K562 (cell line): ENCODE data around the gene C11orf52. TPM values are rescaled to one million over a fixed set of nuclear protein-coding genes. Genes with fewer than 3 reads are reported as not detected.

Experiments
- ATAC-seq: fragments of 200-7000 bp; cut with Tn5 transposase; 3 replicates; pipeline ENCODE4 v1.9.1; 2020; ENCODE audit warnings: moderate library complexity
- BruUV-seq: library from RNA; stranded (reverse); fragments of 400-500 nt; replicated peaks from 2 replicates; lab custom pipeline; 2021; lab: Mats Ljungman, UMichigan
- CTCF ChIA-PET: fragments of 300-600 bp; formaldehyde crosslinking; extraction: SDS; loops from one replicate; lab custom pipeline; 2021; ENCODE audit warnings: low intra/inter-chr PET ratio; lab: Yijun Ruan, JAX
- POLR2A ChIA-PET: fragments of 300-600, 350-650 bp; sonication (Branson Sonifier 250); formaldehyde crosslinking; extraction: SDS; loops from one replicate; lab custom pipeline; 2021; ENCODE audit warnings: antibody characterized with exemption, inconsistent platforms; lab: Yijun Ruan, JAX
- DNase-seq, 4 experiments: peaks; one replicate each; pipeline versions ENCODE4 v3.0.0 to v3.0.0-alpha.2; 2011 to 2018; ENCODE audit warnings: low spot score in 3 of 4, mixed read lengths in 3 of 4; ENCODE audit errors: extremely low read depth in 1 of 4
- FAIRE-seq: peaks from 2 replicates; lab custom pipeline; 2011; peaks lifted over from hg19 to GRCh38; lab: Jason Lieb, UNC
- H2AFZ ChIP-seq: 2 replicates; pipeline ENCODE4 v1.6.0; 2011; ENCODE audit warnings: low read depth, low read length, control low read depth, inconsistent platforms
- H3K27ac ChIP-seq: fragments of 200-600 bp; 3 replicates; pipeline ENCODE4 v1.8.0; 2011; ENCODE audit warnings: low read depth, mild to moderate bottlenecking, control low read depth, inconsistent platforms, low read length, moderate library complexity, mixed read lengths; ENCODE audit errors: extremely low read depth
- H3K27me3 ChIP-seq, 2 experiments: fragments of 300-600 bp in 1 of 2; 2 replicates in 1 of 2; 3 replicates in 1 of 2; pipeline versions ENCODE4 v1.6.0 to v1.8.0; 2011; ENCODE audit warnings: inconsistent platforms in 2 of 2, low read length in 2 of 2, mild to moderate bottlenecking in 1 of 2, mixed read lengths in 1 of 2, moderate library complexity in 1 of 2; ENCODE audit not compliant: control insufficient read depth in 2 of 2, insufficient read depth in 2 of 2
- H3K36me3 ChIP-seq: fragments of 300-600 bp; 3 replicates; pipeline ENCODE4 v1.8.0; 2011; ENCODE audit warnings: mild to moderate bottlenecking, low read length, inconsistent platforms; ENCODE audit not compliant: control insufficient read depth, insufficient read depth
- H3K4me1 ChIP-seq, 2 experiments: fragments of 200-600 bp in 1 of 2; replicated peaks in 1 of 2; 2 replicates in 1 of 2; 3 replicates in 1 of 2; pipeline versions ENCODE4 v1.5.1 to v1.8.0; 2011; ENCODE audit warnings: inconsistent platforms in 2 of 2, low read length in 2 of 2, mild to moderate bottlenecking in 1 of 2, mixed read lengths in 1 of 2, moderate library complexity in 1 of 2; ENCODE audit not compliant: control insufficient read depth in 2 of 2, insufficient read depth in 2 of 2
- H3K4me2 ChIP-seq: 2 replicates; pipeline ENCODE4 v1.6.1; 2011; ENCODE audit warnings: low read length, control low read depth, inconsistent platforms, mixed read lengths; ENCODE audit not compliant: insufficient read depth
- H3K4me3 ChIP-seq: fragments of 200-600 bp; sonication (generic), shearing (Covaris generic); 2 replicates; pipeline ENCODE4 v1.5.1; 2016; ENCODE audit warnings: control low read depth, inconsistent platforms
- H3K79me2 ChIP-seq: fragments of 200-600 bp; 3 replicates; pipeline ENCODE4 v1.8.0; 2011; ENCODE audit warnings: low read length, inconsistent platforms; ENCODE audit not compliant: control insufficient read depth, insufficient read depth
- H3K9ac ChIP-seq, 2 experiments: 2 replicates each; pipeline versions ENCODE4 v1.6.0 to v1.6.1; 2011; ENCODE audit warnings: low read depth in 2 of 2, low read length in 2 of 2, control low read depth in 1 of 2, inconsistent platforms in 1 of 2, mild to moderate bottlenecking in 1 of 2, mixed read lengths in 1 of 2; ENCODE audit not compliant: insufficient read depth in 1 of 2
- H3K9me1 ChIP-seq: one replicate; pipeline ENCODE4 v1.6.0; 2011; ENCODE audit warnings: inconsistent platforms, mild to moderate bottlenecking, low read length, moderate library complexity; ENCODE audit not compliant: control insufficient read depth, insufficient read depth
- H3K9me3 ChIP-seq: replicated peaks from 2 replicates; pipeline ENCODE4 v1.5.1; 2011; ENCODE audit warnings: low read depth, low read length, inconsistent platforms; ENCODE audit not compliant: control insufficient read depth, insufficient read depth
- H4K20me1 ChIP-seq: replicated peaks from 2 replicates; pipeline ENCODE4 v1.6.1; 2011; ENCODE audit warnings: low read length, inconsistent platforms, mixed read lengths; ENCODE audit not compliant: control insufficient read depth, insufficient read depth
- CEBPB ChIP-seq: fragments of 450-650 bp; IDR thresholded peaks from 2 replicates; pipeline ENCODE4 v1.6.1; 2016; ENCODE audit warnings: missing genetic modification characterization, missing compliant biosample characterization
- MEIS2 ChIP-seq: fragments of 450-650 bp; IDR thresholded peaks from 2 replicates; pipeline ENCODE4 v1.6.1; 2014; ENCODE audit warnings: mild to moderate bottlenecking; ENCODE audit not compliant: partially characterized antibody
- PHB ChIP-seq: fragments of 250-450 bp; sonication (Bioruptor Pico); IDR thresholded peaks from 2 replicates; pipeline ENCODE4 v1.5.0; 2021
- ZBTB34 ChIP-seq: fragments of 250-450 bp; sonication (Bioruptor Pico); IDR thresholded peaks from 2 replicates; pipeline ENCODE4 v1.8.0; 2021; ENCODE audit warnings: mild to moderate bottlenecking, moderate library complexity
- WGBS: fragments of 100-300 bp; shearing (Covaris generic); methylation state at CpG from one replicate; pipeline ENCODE4 v1.1.6; 2016; ENCODE audit warnings: low coverage, mixed read lengths; ENCODE audit not compliant: insufficient coverage; ENCODE audit errors: missing lambda C conversion rate; 5-methylcytosine and 5-hydroxymethylcytosine counted together
- in situ Hi-C: fragments of 300-500 bp; cut with MboI; formaldehyde crosslinking; loops from 4 replicates; pipeline ENCODE4 v1.15.0; 2018; ENCODE audit warnings: inconsistent platforms, mixed read lengths
- intact Hi-C: fragments of 100-400 bp; cut with micrococcal nuclease; formaldehyde crosslinking; loops from 2 replicates; pipeline ENCODE4 v1.14.2; 2022
- polyA plus RNA-seq, 8 experiments: library from polyadenylated mRNA; depleted of rRNA in 4 of 8; stranded (reverse) in 5 of 8; unstranded in 3 of 8; fragments of >200 nt; fragmentation: Nextera tagmentation in 2 of 8; fragmentation: Illumina TruSeq in 1 of 8; extraction: Ambion mirVana in 2 of 8; extraction: Trizol in 1 of 8; gene quantifications; 2 replicates each; pipeline versions ENCODE4 v1.2.1 to v1.2.3, GENCODE V29; 2011 to 2014; ENCODE audit warnings: inconsistent platforms in 1 of 8, missing spikeins in 1 of 8
- total RNA-seq, 7 experiments: library from RNA; depleted of rRNA in 6 of 7; stranded (reverse); fragments of >200 nt in 6 of 7; fragmentation: Illumina TruSeq in 2 of 7; extraction: Trizol in 2 of 7; gene quantifications; 2 replicates each; pipeline versions ENCODE4 v1.2.1 to v1.2.3, GENCODE V29; 2011 to 2021; ENCODE audit warnings: low replicate concordance in 1 of 7

The C11orf52 gene
- total and polyA plus RNA-seq, 9 of the 15 experiments (the other 6 are each of a cell fraction or from before 2014, with no cell fraction given): 0.29 to 2.9 (median 1.0) TPM

- DNase-seq (no peak), ATAC-seq (no peak), FAIRE-seq (no peak)
- Histone ChIP-seq H3K4me1 (peaks cover 22 to 31% of the 10 kb centered on the region in 2 experiments), H3K4me3 (no peak overlapping the region), H3K36me3 (no peaks in the 10 kb centered on the region), H3K9ac (no peak overlapping the region; a peak in 1 of 4 replicates), H3K9me3 (no peaks in the 10 kb centered on the region), H3K4me2 (0 out of 2 replicates have a peak overlapping the region, but pooled peaks have one; percentile 96), H2AFZ (peak overlapping the region; percentile 99), H3K27ac (no peak overlapping the region), H3K9me1 (no peaks in the 10 kb centered on the region), H3K79me2 (peaks cover 8% of the 10 kb centered on the region; the same call in 2 of the 3 replicates), H4K20me1 (no peaks in the 10 kb centered on the region), H3K27me3 (no peaks in the 10 kb centered on the region)
- CTCF ChIA-PET: no interaction called here
- POLR2A ChIA-PET: interaction anchor here (0.5 to 4.2 kb wide), 7 partner anchors 9 to 564 kb away, joined by 3 to 20 read pairs (median 3); no protein-coding TSS in a partner anchor
- WGBS: 42% methylated on average over 4 of the region's 4 CpGs
- intact Hi-C loops (no loop called here), in situ Hi-C loops (no loop called here)
- no TSS peak for BruUV-seq
- TF ChIP-seq MEIS2 (peak; percentile 11), PHB (CRISPR knock-in tag) (no peak), CEBPB (tag) (peak; percentile 26; the same call in 1 of the 2 replicates), ZBTB34 (CRISPR knock-in tag) (no peak)
- TF ChIP-seq, all 486 proteins: peak for 2
Observed at GRCh38 chr11:111935317-111936039, 16.8 kb downstream of the C11orf52 start.
